Spleen (tissue), 11 donors: ENCODE measurements around the gene BHLHE23. TPM values are rescaled to one million over a fixed set of nuclear protein-coding genes. Genes with fewer than 3 reads are reported as not detected.

Experiments
- DNase-seq: peaks from one replicate; pipeline ENCODE4 v3.0.0-alpha.2; 2020
- H3K27ac ChIP-seq, 8 donors: fragments of 200-600 bp; sonication (generic) in 7 of 8; 1 replicate in 4 of 8; 2 replicates in 4 of 8; pipeline versions ENCODE4 v1.5.0 to v1.8.0; 2016 to 2021; ENCODE audit warnings: inconsistent platforms in 4 of 8, mild to moderate bottlenecking in 4 of 8, moderate library complexity in 1 of 8
- H3K27me3 ChIP-seq, 7 donors: fragments of 200-600 bp; sonication (generic) in 6 of 7; replicated peaks in 1 of 7; 1 replicate in 4 of 7; 2 replicates in 3 of 7; pipeline versions ENCODE4 v1.5.0 to v1.8.0; 2016 to 2021; ENCODE audit warnings: inconsistent platforms in 3 of 7, mild to moderate bottlenecking in 1 of 7
- H3K36me3 ChIP-seq, 6 donors: fragments of 200-600 bp; sonication (generic) in 5 of 6; 1 replicate in 4 of 6; 2 replicates in 2 of 6; pipeline versions ENCODE4 v1.5.0 to v1.8.0; 2016 to 2021; ENCODE audit warnings: inconsistent platforms in 2 of 6
- H3K4me1 ChIP-seq, 6 donors: fragments of 200-600 bp; sonication (generic) in 5 of 6; 1 replicate in 3 of 6; 2 replicates in 3 of 6; pipeline versions ENCODE4 v1.5.0 to v1.8.0; 2016 to 2021; ENCODE audit warnings: inconsistent platforms in 3 of 6
- H3K4me3 ChIP-seq, 8 donors: fragments of 200-600 bp; sonication (generic) in 7 of 8; 1 replicate in 4 of 8; 2 replicates in 4 of 8; pipeline versions ENCODE4 v1.5.0 to v1.8.0; 2016 to 2021; ENCODE audit warnings: inconsistent platforms in 4 of 8, mild to moderate bottlenecking in 4 of 8, moderate library complexity in 2 of 8
- H3K9me3 ChIP-seq, 8 donors: fragments of 200-600 bp; sonication (generic) in 7 of 8; 1 replicate in 4 of 8; 2 replicates in 4 of 8; pipeline versions ENCODE4 v1.5.0 to v1.8.0; 2016 to 2021; ENCODE audit warnings: inconsistent platforms in 4 of 8
- POLR2A ChIP-seq, 3 donors: fragments of 450-650 bp; IDR thresholded peaks; one replicate each; pipeline ENCODE4 v1.5.1; 2017; ENCODE audit warnings: antibody characterized with exemption in 3 of 3, mild to moderate bottlenecking in 1 of 3
- POLR2AphosphoS5 ChIP-seq, 3 donors: sonication (generic); formaldehyde crosslinking; IDR thresholded peaks; one replicate each; pipeline ENCODE4 v1.5.1; 2017; ENCODE audit warnings: antibody characterized with exemption in 3 of 3
- WGBS, 5 donors: extraction: QIAGEN DNeasy Blood & Tissue Kit in 3 of 5; methylation state at CpG; one replicate each; pipeline versions ENCODE4 v1.1.5 to v1.1.7; 2013 to 2018; 5-methylcytosine and 5-hydroxymethylcytosine counted together
- intact Hi-C: fragments of 100-400 bp; cut with DNase I; formaldehyde crosslinking; loops from one replicate; pipeline ENCODE4 v1.15.0; 2023; ENCODE audit warnings: low total_unique reads
- polyA plus RNA-seq, 3 donors: library from polyadenylated mRNA; stranded (reverse); fragments of 200-250 nt; gene quantifications; one replicate each; pipeline ENCODE4 v1.2.1, GENCODE V29; 2013
- total RNA-seq, 7 donors: library from RNA; depleted of rRNA in 3 of 7; stranded (reverse); fragments of >200 nt in 3 of 7; fragmentation: NEBNext Ultra II Directional in 4 of 7; extraction: Animal tissue kit (Norgen Biotek cat#: 25700) in 4 of 7; gene quantifications; one replicate each; pipeline versions ENCODE4 v1.1.0 to v1.2.1, GENCODE V29; 2016 to 2021
- TF ChIP-seq, protein P1 (sequence below), 11 experiments: fragments of 200-600 bp in 7 of 11; fragments of 450-650 bp in 4 of 11; sonication (generic) in 4 of 11; IDR thresholded peaks in 8 of 11; conservative IDR thresholded peaks in 3 of 11; 1 replicate in 7 of 11; 2 replicates in 4 of 11; pipeline versions ENCODE4 v1.4.0 to v1.8.0; 2016 to 2021; ENCODE audit warnings: antibody characterized with exemption in 11 of 11, inconsistent platforms in 4 of 11, mild to moderate bottlenecking in 1 of 11
- donor health status: healthy with polysubstance abuse.
- donor health status: DM: no; HTN: no; CAD: no; lungs with moderate emphysema.
- donor health status: DM: no; HTN: no; CAD: no.
- donor health status: Bipolar disorder and iron deficiency.
- donor health status: healthy.
- donor health status: DM: no; HTN: no; CAD: no.
- donor health status: DM: yes; HTN: yes; CAD: no.

The BHLHE23 gene
- total and polyA plus RNA-seq, 10 donors: not detected

- Histone ChIP-seq H3K4me1 (no peaks in the 10 kb centered on the region), H3K9me3 (no peaks in the 10 kb centered on the region), H3K36me3 (no peaks in the 10 kb centered on the region), H3K27me3 (peaks cover 0 to 93% (median 31%) of the 10 kb centered on the region in 7 donors), H3K4me3 (no peak overlapping the region), H3K27ac (no peak overlapping the region)
- intact Hi-C loops: no loop called here
- TF ChIP-seq, protein P1, sequence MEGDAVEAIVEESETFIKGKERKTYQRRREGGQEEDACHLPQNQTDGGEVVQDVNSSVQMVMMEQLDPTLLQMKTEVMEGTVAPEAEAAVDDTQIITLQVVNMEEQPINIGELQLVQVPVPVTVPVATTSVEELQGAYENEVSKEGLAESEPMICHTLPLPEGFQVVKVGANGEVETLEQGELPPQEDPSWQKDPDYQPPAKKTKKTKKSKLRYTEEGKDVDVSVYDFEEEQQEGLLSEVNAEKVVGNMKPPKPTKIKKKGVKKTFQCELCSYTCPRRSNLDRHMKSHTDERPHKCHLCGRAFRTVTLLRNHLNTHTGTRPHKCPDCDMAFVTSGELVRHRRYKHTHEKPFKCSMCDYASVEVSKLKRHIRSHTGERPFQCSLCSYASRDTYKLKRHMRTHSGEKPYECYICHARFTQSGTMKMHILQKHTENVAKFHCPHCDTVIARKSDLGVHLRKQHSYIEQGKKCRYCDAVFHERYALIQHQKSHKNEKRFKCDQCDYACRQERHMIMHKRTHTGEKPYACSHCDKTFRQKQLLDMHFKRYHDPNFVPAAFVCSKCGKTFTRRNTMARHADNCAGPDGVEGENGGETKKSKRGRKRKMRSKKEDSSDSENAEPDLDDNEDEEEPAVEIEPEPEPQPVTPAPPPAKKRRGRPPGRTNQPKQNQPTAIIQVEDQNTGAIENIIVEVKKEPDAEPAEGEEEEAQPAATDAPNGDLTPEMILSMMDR (IDR thresholded peaks at IDR 0.05 in 8 of 11, conservative IDR thresholded peaks at IDR 0.05 in 3 of 11): no peak
- no peak for TF ChIP-seq POLR2A (IDR thresholded peaks at IDR 0.05)
- TF ChIP-seq POLR2AphosphoS5 (IDR thresholded peaks at IDR 0.05): no peak
- no peak for DNase-seq
- 83 to 89% (median 85%) methylated on average over 19 of the region's 19 CpGs for WGBS, 5 donors
Measured at GRCh38 chr20:62994869-62995281, 11.9 kb downstream of the BHLHE23 start.

- no peak overlapping the region for H3K4me3 ChIP-seq
- 86 to 94% (median 91%) methylated on average over 21 to 23 of the region's 23 CpGs for whole genome bisulfite sequencing, 5 donors
- no peak overlapping the region for H3K27ac ChIP-seq
- H3K9me3 ChIP-seq: no peaks in the 10 kb centered on the region
- H3K4me1 ChIP-seq: peaks cover 0 to 6% (median 0%) of the 10 kb centered on the region in 6 donors
- peaks cover 0 to 87% (median 24%) of the 10 kb centered on the region in 7 donors for H3K27me3 ChIP-seq
- intact Hi-C loops: no loop called here
- TF ChIP-seq POLR2AphosphoS5 (IDR thresholded peaks at IDR 0.05) (no peak), POLR2A (IDR thresholded peaks at IDR 0.05) (no peak)
- no peak for DNase-seq
- H3K36me3 ChIP-seq: no peaks in the 10 kb centered on the region
Measured at GRCh38 chr20:62993856-62994494, 12.8 kb downstream of the BHLHE23 start.

DNA sequence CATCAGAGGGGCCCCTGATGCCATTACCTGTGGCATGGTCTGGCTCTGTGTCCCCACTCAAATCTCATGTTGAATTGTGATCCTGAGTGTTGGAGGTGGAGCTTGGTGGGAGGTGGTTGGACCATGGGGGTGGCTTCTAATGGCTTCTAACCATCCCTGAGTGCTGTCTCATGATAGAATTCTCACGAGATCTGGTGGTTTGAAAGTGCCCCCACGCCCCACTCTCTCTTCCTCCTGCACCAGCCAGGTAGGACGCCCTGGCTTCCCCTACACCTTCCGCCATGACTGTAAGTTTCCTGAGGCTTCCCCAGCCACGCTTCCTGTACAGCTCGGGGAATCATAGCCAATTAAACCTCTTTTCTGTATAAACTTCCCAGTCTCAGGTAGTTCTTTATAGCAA, 14.9 kb downstream of the BHLHE23 start:
- 55 to 66% (median 61%) methylated on average over 6 of the region's 6 CpGs for WGBS, 5 donors
- TF ChIP-seq POLR2A (IDR thresholded peaks at IDR 0.05) (no peak), POLR2AphosphoS5 (IDR thresholded peaks at IDR 0.05) (no peak)
- TF ChIP-seq, protein P1 (IDR thresholded peaks at IDR 0.05 in 8 of 11, conservative IDR thresholded peaks at IDR 0.05 in 3 of 11): no peak
- H3K27ac ChIP-seq: no peak overlapping the region
- no peak for DNase-seq
- peaks cover 0 to 10% (median 0%) of the 10 kb centered on the region in 6 donors for H3K4me1 ChIP-seq
- no peaks in the 10 kb centered on the region for H3K36me3 ChIP-seq
- H3K27me3 ChIP-seq: peaks cover 0 to 87% (median 24%) of the 10 kb centered on the region in 7 donors
- H3K9me3 ChIP-seq: no peaks in the 10 kb centered on the region
- H3K4me3 ChIP-seq: no peak overlapping the region
- intact Hi-C loops: no loop called here

- TF ChIP-seq POLR2A (IDR thresholded peaks at IDR 0.05) (no peak), POLR2AphosphoS5 (IDR thresholded peaks at IDR 0.05) (no peak)
- TF ChIP-seq, protein P1 (IDR thresholded peaks at IDR 0.05 in 8 of 11, conservative IDR thresholded peaks at IDR 0.05 in 3 of 11): no peak
- WGBS, 5 donors: 67 to 81% (median 77%) methylated on average over 12 to 13 of the region's 13 CpGs
- no peak for DNase-seq
- H3K27ac ChIP-seq: no peak overlapping the region
- no peak overlapping the region for H3K4me3 ChIP-seq
- peaks cover 0 to 87% (median 21%) of the 10 kb centered on the region in 7 donors for H3K27me3 ChIP-seq
- H3K36me3 ChIP-seq: no peaks in the 10 kb centered on the region
- peaks cover 0 to 10% (median 0%) of the 10 kb centered on the region in 6 donors for H3K4me1 ChIP-seq
- no peaks in the 10 kb centered on the region for H3K9me3 ChIP-seq
- intact Hi-C loops: no loop called here
Measured at GRCh38 chr20:62991196-62991807, 15.5 kb downstream of the BHLHE23 start.
